GM12878 (cell line): ENCODE measurements around the gene LHX2. TPM values are rescaled to one million over a fixed set of nuclear protein-coding genes. Genes with fewer than 3 reads are reported as not detected.
A peak's percentile ranks its signal among the peaks of the same experiment; 100 is the strongest.

Experiments
- ATAC-seq: fragments of 200-7000 bp; cut with Tn5 transposase; 3 replicates; pipeline ENCODE4 v1.9.1; 2020; ENCODE audit warnings: mild to moderate bottlenecking, moderate library complexity
- BruUV-seq: library from RNA; stranded (reverse); fragments of 400-500 nt; replicated peaks from 2 replicates; lab custom pipeline; 2021; lab: Mats Ljungman, UMichigan
- CTCF ChIA-PET: fragments of 300-600 bp; sonication (Branson Sonifier 250); formaldehyde crosslinking; extraction: SDS; loops from one replicate; lab custom pipeline; 2021; ENCODE audit warnings: inconsistent platforms; lab: Yijun Ruan, JAX
- POLR2A ChIA-PET: fragments of 350-600 bp; formaldehyde crosslinking; extraction: SDS; loops from one replicate; lab custom pipeline; 2021; ENCODE audit warnings: inconsistent platforms; lab: Charles Lee
- RAD21 ChIA-PET: fragments of 300-600 bp; sonication (Branson Sonifier 250); formaldehyde crosslinking; loops from one replicate; lab custom pipeline; 2023; ENCODE audit warnings: antibody characterized with exemption; ENCODE audit not compliant: unreplicated experiment; lab: Charles Lee
- SMC1A ChIA-PET: fragments of 300-600 bp; sonication (Branson Sonifier 250); formaldehyde crosslinking; loops from one replicate; lab custom pipeline; 2023; ENCODE audit not compliant: unreplicated experiment, uncharacterized antibody; lab: Charles Lee
- DNase-seq: peaks from one replicate; pipeline ENCODE4 v3.0.0-alpha.2; 2011; ENCODE audit warnings: low read depth, low spot score
- FAIRE-seq: peaks from 3 replicates; lab custom pipeline; 2011; peaks lifted over from hg19 to GRCh38; lab: Jason Lieb, UNC
- H2AFZ ChIP-seq: 2 replicates; pipeline ENCODE4 v1.6.0; 2011; ENCODE audit warnings: low read depth, low read length, control low read depth; ENCODE audit not compliant: control insufficient read depth
- H3K27ac ChIP-seq: 2 replicates; pipeline ENCODE4 v1.5.1; 2011; ENCODE audit warnings: control low read depth; ENCODE audit not compliant: control insufficient read depth, insufficient read depth
- H3K27me3 ChIP-seq, 2 experiments: replicated peaks in 1 of 2; 2 replicates each; pipeline versions ENCODE4 v1.6.0 to v1.6.1; 2011; ENCODE audit warnings: low read length in 1 of 2; ENCODE audit not compliant: control insufficient read depth in 2 of 2, insufficient read depth in 2 of 2
- H3K36me3 ChIP-seq, 2 experiments: 2 replicates each; pipeline ENCODE4 v1.5.1; 2011; ENCODE audit warnings: low read length in 1 of 2; ENCODE audit not compliant: control insufficient read depth in 2 of 2, insufficient read depth in 2 of 2
- H3K4me1 ChIP-seq: 2 replicates; pipeline ENCODE4 v1.6.1; 2011; ENCODE audit warnings: mild to moderate bottlenecking, low read length, moderate library complexity, mixed read lengths; ENCODE audit not compliant: control insufficient read depth, insufficient read depth
- H3K4me2 ChIP-seq: 2 replicates; pipeline ENCODE4 v1.6.0; 2011; ENCODE audit warnings: control low read depth; ENCODE audit not compliant: control insufficient read depth, insufficient read depth
- H3K4me3 ChIP-seq: fragments of 200-600 bp; sonication (generic); 2 replicates; pipeline ENCODE4 v1.5.1; 2016
- H3K79me2 ChIP-seq: 2 replicates; pipeline ENCODE4 v1.6.0; 2011; ENCODE audit warnings: low read length; ENCODE audit not compliant: control insufficient read depth, insufficient read depth
- H3K9ac ChIP-seq: 2 replicates; pipeline ENCODE4 v1.8.0; 2011; ENCODE audit warnings: low read length, control low read depth, mixed read lengths; ENCODE audit not compliant: control insufficient read depth, insufficient read depth
- H3K9me3 ChIP-seq: replicated peaks from 3 replicates; pipeline ENCODE4 v1.5.1; 2011; ENCODE audit warnings: mild to moderate bottlenecking, low read length; ENCODE audit not compliant: control insufficient read depth, insufficient read depth
- H4K20me1 ChIP-seq: 2 replicates; pipeline ENCODE4 v1.6.0; 2011; ENCODE audit not compliant: control insufficient read depth, insufficient read depth
- BMI1 ChIP-seq: fragments of 450-650 bp; IDR thresholded peaks from 2 replicates; pipeline ENCODE4 v1.6.1; 2016; ENCODE audit warnings: mild to moderate bottlenecking, moderate library complexity, borderline replicate concordance
- CEBPB ChIP-seq, 2 experiments: fragments of 150-350 bp in 1 of 2; IDR thresholded peaks; 2 replicates each; pipeline ENCODE4 v1.6.1; 2012 to 2014; ENCODE audit warnings: low read depth in 2 of 2, low read length in 2 of 2, borderline replicate concordance in 1 of 2, inconsistent platforms in 1 of 2
- SMAD5 ChIP-seq: IDR thresholded peaks from 2 replicates; pipeline ENCODE4 v1.6.1; 2016; ENCODE audit warnings: antibody characterized with exemption, low read depth
- SREBF2 ChIP-seq: IDR thresholded peaks from 2 replicates; pipeline ENCODE4 v1.6.1; 2012; ENCODE audit warnings: mild to moderate bottlenecking, low read length
- WGBS: methylation state at CpG from one replicate; pipeline ENCODE4 v1.1.6; 2016; ENCODE audit warnings: low lambda C conversion rate; ENCODE audit not compliant: insufficient replicate concordance, insufficient coverage; ENCODE audit errors: missing lambda C conversion rate; 5-methylcytosine and 5-hydroxymethylcytosine counted together
- in situ Hi-C: fragments of 300-500 bp; cut with MboI; formaldehyde crosslinking; loops from 9 replicates; pipeline ENCODE4 v1.14.3; 2018; ENCODE audit warnings: mixed read lengths
- intact Hi-C: fragments of 100-400 bp; cut with micrococcal nuclease; formaldehyde crosslinking; loops from one replicate; pipeline ENCODE4 v1.14.2; 2022; ENCODE audit not compliant: unreplicated experiment
- polyA plus RNA-seq, 11 experiments: library from polyadenylated mRNA; depleted of rRNA in 4 of 11; unstranded in 6 of 11; stranded (reverse) in 5 of 11; fragments of >200 nt; fragmentation: Nextera tagmentation in 4 of 11; fragmentation: Illumina TruSeq in 1 of 11; extraction: Ambion mirVana in 4 of 11; extraction: Trizol in 1 of 11; gene quantifications; 1 replicate in 1 of 11; 2 replicates in 10 of 11; pipeline versions ENCODE4 v1.2.1 to v1.2.3, GENCODE V29; 2011 to 2016; ENCODE audit warnings: inconsistent platforms in 2 of 11, missing spikeins in 2 of 11, low read depth in 1 of 11
- total RNA-seq, 4 experiments: library from RNA; depleted of rRNA in 3 of 4; stranded (reverse); fragments of >200 nt in 3 of 4; fragmentation: Illumina TruSeq in 1 of 4; extraction: Trizol in 1 of 4; gene quantifications; 2 replicates each; pipeline versions ENCODE4 v1.2.1 to v1.2.3, GENCODE V29; 2013 to 2021
- TF ChIP-seq, protein P1 (sequence below): IDR thresholded peaks from 2 replicates; pipeline ENCODE4 v1.6.1; 2012; ENCODE audit warnings: low read depth, low read length, improper control_type of control experiment
- TF ChIP-seq, protein P2 (sequence below): IDR thresholded peaks from 2 replicates; pipeline ENCODE4 v1.6.1; 2011; ENCODE audit warnings: mild to moderate bottlenecking, low read depth, low read length, moderate library complexity; ENCODE audit not compliant: insufficient replicate concordance
- TF ChIP-seq, protein P3 (sequence below): IDR thresholded peaks from 2 replicates; pipeline ENCODE4 v1.6.1; 2011; ENCODE audit warnings: low read depth, low read length, improper control_type of control experiment, borderline replicate concordance
- TF ChIP-seq, protein P4 (sequence below): fragments of 450-650 bp; IDR thresholded peaks from 2 replicates; pipeline ENCODE4 v1.6.1; 2017; ENCODE audit warnings: mild to moderate bottlenecking, low read depth, inconsistent platforms; ENCODE audit not compliant: poor library complexity, severe bottlenecking
- TF ChIP-seq, protein P5 (sequence below): fragments of 450-650 bp; IDR thresholded peaks from 2 replicates; pipeline ENCODE4 v1.6.1; 2016; ENCODE audit warnings: mild to moderate bottlenecking
- TF ChIP-seq, protein P6 (sequence below): fragments of 450-650 bp; IDR thresholded peaks from 2 replicates; pipeline ENCODE4 v1.6.1; 2016; ENCODE audit warnings: mild to moderate bottlenecking

Gene LHX2
- total and polyA plus RNA-seq, 10 of the 15 experiments (the other 5 are each of a cell fraction or from before 2014, with no cell fraction given) = 0.82 to 69.8 (median 5.3) TPM

DNA sequence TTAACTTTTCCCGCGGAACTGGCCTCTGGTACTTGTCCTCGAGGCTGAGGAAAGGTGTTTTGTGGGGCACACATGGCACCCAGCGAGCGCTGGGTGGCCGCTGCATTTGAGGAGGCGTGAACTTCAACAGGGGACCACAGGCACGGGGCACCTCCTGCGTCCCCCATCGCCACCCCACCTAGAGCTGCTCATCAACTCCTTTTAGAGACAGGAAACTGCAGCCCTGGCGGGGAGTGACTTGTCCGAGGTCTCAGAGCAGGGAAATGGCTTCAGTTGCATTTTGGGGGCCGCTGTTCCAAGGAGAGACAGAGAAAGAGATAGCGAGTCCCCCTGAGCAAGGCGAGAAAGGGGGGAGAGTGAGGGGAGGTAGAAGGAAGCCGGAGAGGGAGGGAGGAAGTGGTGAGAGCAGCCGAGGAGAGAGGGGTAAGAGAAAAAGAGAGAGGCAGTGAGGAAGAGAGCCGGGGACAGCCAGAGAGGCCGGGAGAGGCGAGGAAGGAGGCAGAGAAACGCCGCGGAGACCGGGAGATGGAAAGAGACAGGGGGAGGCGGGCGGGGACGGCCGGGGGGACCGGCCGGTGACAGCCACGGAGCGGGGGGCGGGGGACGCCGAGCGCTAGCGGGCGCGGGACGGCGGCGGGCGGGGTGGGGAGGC is 12.5 kb upstream of the LHX2 start:
- Histone ChIP-seq H3K27me3 (peaks cover 0 to 32% of the 10 kb centered on the region in 2 experiments; a peak in 1 of 4 replicates), H3K36me3 (no peaks in the 10 kb centered on the region), H3K4me1 (peaks cover 30% of the 10 kb centered on the region), H3K9ac (no peak overlapping the region), H4K20me1 (peaks cover 2% of the 10 kb centered on the region; the same call in 1 of the 2 replicates), H3K79me2 (no peaks in the 10 kb centered on the region), H2AFZ (peak overlapping the region; percentile 76), H3K27ac (no peak overlapping the region; the same call in 1 of the 2 replicates), H3K4me3 (peak overlapping the region; percentile 50), H3K9me3 (no peaks in the 10 kb centered on the region), H3K4me2 (peak overlapping the region; percentile 98)
- ChIA-PET CTCF (interaction anchor here (0.7 to 3.7 kb wide), 8 partner anchors 12 to 320 kb away, joined by 3 to 27 read pairs (median 3); partner anchors contain the start of gene LHX2), POLR2A (interaction anchor here (0.7 to 3.6 kb wide), 6 partner anchors 7 to 90 kb away, joined by 3 to 29 read pairs (median 6); partner anchors contain the start of gene LHX2), RAD21 (interaction anchor here (0.7 to 4.2 kb wide), 6 partner anchors 9 to 384 kb away, joined by 3 to 52 read pairs (median 18); partner anchors contain the start of gene LHX2), SMC1A (interaction anchor here (0.8 to 3.5 kb wide), 10 partner anchors 8 to 457 kb away, joined by 4 to 22 read pairs (median 10); no protein-coding TSS in a partner anchor)
- FAIRE-seq (no peak), ATAC-seq (peak; percentile 9), DNase-seq (no peak)
- in situ Hi-C loops = no loop called here
- BruUV-seq = no TSS peak
- WGBS = 22% methylated on average over 20 of the region's 43 CpGs
- intact Hi-C loops = loop anchor here (5.0 kb wide), 1 partner anchor 72 kb away; no protein-coding TSS in a partner anchor
- TF ChIP-seq SREBF2 (no peak), BMI1 (no peak), CEBPB (IDR thresholded peaks at IDR 0.05; ENCODE audit: borderline replicate concordance in 1 of 2, low read depth in 2 of 2, low read length in 2 of 2) (no peak), SMAD5 (no peak)
- TF ChIP-seq, protein P1, sequence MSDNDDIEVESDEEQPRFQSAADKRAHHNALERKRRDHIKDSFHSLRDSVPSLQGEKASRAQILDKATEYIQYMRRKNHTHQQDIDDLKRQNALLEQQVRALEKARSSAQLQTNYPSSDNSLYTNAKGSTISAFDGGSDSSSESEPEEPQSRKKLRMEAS = no peak
- TF ChIP-seq, protein P2, sequence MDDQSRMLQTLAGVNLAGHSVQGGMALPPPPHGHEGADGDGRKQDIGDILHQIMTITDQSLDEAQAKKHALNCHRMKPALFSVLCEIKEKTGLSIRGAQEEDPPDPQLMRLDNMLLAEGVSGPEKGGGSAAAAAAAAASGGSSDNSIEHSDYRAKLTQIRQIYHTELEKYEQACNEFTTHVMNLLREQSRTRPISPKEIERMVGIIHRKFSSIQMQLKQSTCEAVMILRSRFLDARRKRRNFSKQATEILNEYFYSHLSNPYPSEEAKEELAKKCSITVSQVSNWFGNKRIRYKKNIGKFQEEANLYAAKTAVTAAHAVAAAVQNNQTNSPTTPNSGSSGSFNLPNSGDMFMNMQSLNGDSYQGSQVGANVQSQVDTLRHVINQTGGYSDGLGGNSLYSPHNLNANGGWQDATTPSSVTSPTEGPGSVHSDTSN = no peak
- TF ChIP-seq, protein P3, sequence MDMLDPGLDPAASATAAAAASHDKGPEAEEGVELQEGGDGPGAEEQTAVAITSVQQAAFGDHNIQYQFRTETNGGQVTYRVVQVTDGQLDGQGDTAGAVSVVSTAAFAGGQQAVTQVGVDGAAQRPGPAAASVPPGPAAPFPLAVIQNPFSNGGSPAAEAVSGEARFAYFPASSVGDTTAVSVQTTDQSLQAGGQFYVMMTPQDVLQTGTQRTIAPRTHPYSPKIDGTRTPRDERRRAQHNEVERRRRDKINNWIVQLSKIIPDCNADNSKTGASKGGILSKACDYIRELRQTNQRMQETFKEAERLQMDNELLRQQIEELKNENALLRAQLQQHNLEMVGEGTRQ = no peak
- TF ChIP-seq, protein P4, sequence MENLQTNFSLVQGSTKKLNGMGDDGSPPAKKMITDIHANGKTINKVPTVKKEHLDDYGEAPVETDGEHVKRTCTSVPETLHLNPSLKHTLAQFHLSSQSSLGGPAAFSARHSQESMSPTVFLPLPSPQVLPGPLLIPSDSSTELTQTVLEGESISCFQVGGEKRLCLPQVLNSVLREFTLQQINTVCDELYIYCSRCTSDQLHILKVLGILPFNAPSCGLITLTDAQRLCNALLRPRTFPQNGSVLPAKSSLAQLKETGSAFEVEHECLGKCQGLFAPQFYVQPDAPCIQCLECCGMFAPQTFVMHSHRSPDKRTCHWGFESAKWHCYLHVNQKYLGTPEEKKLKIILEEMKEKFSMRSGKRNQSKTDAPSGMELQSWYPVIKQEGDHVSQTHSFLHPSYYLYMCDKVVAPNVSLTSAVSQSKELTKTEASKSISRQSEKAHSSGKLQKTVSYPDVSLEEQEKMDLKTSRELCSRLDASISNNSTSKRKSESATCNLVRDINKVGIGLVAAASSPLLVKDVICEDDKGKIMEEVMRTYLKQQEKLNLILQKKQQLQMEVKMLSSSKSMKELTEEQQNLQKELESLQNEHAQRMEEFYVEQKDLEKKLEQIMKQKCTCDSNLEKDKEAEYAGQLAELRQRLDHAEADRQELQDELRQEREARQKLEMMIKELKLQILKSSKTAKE = peak; percentile 13
- TF ChIP-seq, protein P5, sequence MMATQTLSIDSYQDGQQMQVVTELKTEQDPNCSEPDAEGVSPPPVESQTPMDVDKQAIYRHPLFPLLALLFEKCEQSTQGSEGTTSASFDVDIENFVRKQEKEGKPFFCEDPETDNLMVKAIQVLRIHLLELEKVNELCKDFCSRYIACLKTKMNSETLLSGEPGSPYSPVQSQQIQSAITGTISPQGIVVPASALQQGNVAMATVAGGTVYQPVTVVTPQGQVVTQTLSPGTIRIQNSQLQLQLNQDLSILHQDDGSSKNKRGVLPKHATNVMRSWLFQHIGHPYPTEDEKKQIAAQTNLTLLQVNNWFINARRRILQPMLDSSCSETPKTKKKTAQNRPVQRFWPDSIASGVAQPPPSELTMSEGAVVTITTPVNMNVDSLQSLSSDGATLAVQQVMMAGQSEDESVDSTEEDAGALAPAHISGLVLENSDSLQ = 0 out of 2 replicates have a peak, but pooled peaks have one; percentile 18
- TF ChIP-seq, protein P6, sequence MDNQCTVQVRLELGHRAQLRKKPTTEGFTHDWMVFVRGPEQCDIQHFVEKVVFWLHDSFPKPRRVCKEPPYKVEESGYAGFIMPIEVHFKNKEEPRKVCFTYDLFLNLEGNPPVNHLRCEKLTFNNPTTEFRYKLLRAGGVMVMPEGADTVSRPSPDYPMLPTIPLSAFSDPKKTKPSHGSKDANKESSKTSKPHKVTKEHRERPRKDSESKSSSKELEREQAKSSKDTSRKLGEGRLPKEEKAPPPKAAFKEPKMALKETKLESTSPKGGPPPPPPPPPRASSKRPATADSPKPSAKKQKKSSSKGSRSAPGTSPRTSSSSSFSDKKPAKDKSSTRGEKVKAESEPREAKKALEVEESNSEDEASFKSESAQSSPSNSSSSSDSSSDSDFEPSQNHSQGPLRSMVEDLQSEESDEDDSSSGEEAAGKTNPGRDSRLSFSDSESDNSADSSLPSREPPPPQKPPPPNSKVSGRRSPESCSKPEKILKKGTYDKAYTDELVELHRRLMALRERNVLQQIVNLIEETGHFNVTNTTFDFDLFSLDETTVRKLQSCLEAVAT = peak; percentile 83
